ENCODE data around the gene TRPM3.
"Not testable (repeated sequence)": the region's sequence is repeated elsewhere in the genome, so short reads cannot be mapped to it uniquely, and the experiment has no call there.

TRPM3 gene

GRCh38 chr9:70639853-70640814, 481.3 kb downstream of the TRPM3 start:
- peak; percentile 6 for DNase-seq

- DNase-seq, result no peak
Measured at GRCh38 chr9:70635790-70636189, 485.6 kb downstream of the TRPM3 start.

GRCh38 chr9:70634696-70635095, 486.7 kb downstream of the TRPM3 start:
- DNase-seq, result no peak

- DNase-seq, result no peak
Measured at GRCh38 chr9:70630971-70631370, 490.4 kb downstream of the TRPM3 start.

- not testable (repeated sequence) for DNase-seq
Measured at GRCh38 chr9:70629080-70629685, 492.2 kb downstream of the TRPM3 start.

- no peak for DNase-seq
Measured at GRCh38 chr9:70625078-70625477, 496.3 kb downstream of the TRPM3 start.

GRCh38 chr9:70618784-70619183, 502.6 kb downstream of the TRPM3 start:
- no peak for DNase-seq

- DNase-seq, result no peak
Measured at GRCh38 chr9:70617033-70617828, 504.2 kb downstream of the TRPM3 start.

GRCh38 chr9:70616228-70616990, 505.0 kb downstream of the TRPM3 start:
- DNase-seq, result no peak

GRCh38 chr9:70615464-70616138, 505.8 kb downstream of the TRPM3 start:
- DNase-seq, result no peak

GRCh38 chr9:70614786-70615463, 506.5 kb downstream of the TRPM3 start:
- no peak for DNase-seq

GRCh38 chr9:70613024-70613768, 508.2 kb downstream of the TRPM3 start:
- no peak for DNase-seq

- DNase-seq, result no peak
Measured at GRCh38 chr9:70610287-70610644, 511.2 kb downstream of the TRPM3 start.

- no peak for DNase-seq
Measured at GRCh38 chr9:70609542-70610286, 511.7 kb downstream of the TRPM3 start.

- no peak for DNase-seq
Measured at GRCh38 chr9:70609011-70609410, 512.4 kb downstream of the TRPM3 start.

- DNase-seq, result no peak
Measured at GRCh38 chr9:70607926-70608325, 513.5 kb downstream of the TRPM3 start.

GRCh38 chr9:70607329-70607728, 514.1 kb downstream of the TRPM3 start:
- no peak for DNase-seq

GRCh38 chr9:70603020-70603411, 518.4 kb downstream of the TRPM3 start:
- DNase-seq, result no peak

GRCh38 chr9:70602321-70603019, 519.0 kb downstream of the TRPM3 start:
- DNase-seq, result peak; percentile 28
